HCEC 1CT (cell line): ENCODE results near the gene PIP5KL1.

Experiments
- DNase-seq: peaks from one replicate; pipeline ENCODE4 v3.0.0-alpha.2; 2017

Gene PIP5KL1

DNA sequence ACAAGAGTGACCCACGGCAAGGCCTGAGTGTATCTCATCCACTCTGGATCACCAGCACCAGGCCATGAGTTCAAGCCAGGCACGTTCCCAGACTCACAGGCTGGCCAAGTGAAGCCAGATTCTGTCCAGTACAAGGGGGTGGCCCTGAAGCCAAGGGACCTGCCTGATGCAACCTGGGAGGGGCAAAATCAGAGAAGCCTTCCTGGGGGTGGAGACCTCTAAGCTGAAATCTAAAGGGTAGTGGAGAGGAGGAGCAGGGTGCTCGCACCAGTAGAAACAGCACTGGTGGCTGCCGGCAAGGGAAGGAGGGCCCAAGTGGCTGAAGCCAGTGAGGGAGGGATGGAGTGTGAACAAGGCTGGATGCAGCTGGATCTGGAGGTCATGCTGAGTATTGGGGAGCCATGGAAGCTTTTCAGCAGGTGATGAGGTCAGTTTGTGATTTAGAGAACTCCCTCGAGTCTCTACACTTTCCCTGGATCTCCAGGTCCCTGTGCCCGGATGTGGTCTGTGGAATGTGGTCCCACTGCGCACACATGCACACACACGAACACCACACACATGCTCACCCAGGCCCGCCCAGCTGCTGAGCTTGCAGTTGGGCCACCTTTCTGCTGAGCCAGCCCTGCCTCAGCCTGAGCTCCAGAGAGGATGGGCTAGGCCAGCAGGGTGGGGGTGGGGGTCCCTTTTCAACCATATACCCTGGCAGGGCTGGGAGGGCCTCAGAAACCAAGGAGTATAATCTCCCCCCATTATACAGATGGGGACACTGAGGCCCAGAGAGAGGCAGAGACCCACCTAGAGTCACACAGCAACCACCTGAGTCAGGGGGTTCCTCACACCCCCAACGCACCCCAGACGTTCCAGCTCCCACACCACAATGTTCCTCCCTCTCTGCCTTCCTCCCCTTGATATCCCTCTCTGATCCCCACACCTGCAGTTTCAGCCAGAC is 1.6 kb downstream of the PIP5KL1 start:
- no peak for DNase-seq

DNA sequence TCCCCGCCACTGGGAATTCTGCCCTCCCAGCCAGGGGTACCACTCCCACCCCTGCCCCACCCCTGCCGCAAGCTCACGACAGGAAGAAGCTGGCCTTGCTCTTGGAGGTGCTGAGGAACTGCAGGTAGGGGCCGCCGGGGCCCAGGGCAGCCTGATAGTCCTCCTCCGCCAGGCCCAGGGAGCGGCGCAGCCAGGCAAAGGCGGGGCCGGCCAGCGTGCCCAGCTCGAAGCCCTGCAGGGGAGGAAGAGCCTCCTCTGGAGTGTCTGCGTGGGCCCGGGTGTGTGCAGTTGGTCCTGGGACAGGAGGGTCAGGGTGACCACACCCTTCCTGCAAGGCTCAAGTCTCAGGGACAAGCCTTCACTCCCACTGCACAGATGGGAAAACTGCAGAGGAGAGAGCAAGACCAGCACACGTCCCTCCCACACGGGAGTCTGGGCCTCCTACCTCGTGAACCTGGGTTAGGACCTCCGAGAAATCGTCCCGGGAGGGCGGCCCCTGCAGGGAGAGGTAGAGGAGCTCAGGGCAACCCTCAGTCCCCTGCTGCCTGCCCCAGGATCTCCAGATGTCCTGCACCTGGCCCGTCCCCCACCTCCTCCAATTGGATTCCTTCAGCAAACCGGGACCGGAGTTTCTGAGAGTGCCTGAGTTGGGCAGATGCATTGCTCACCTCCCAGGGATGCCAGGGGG is 2.4 kb downstream of the PIP5KL1 start:
- no peak for DNase-seq

GRCh38 chr9:127927201-127927987 is 3.2 kb downstream of the PIP5KL1 start:
- DNase-seq = no peak

GRCh38 chr9:127926906-127927200 is 3.7 kb downstream of the PIP5KL1 start:
- DNase-seq = no peak

DNA sequence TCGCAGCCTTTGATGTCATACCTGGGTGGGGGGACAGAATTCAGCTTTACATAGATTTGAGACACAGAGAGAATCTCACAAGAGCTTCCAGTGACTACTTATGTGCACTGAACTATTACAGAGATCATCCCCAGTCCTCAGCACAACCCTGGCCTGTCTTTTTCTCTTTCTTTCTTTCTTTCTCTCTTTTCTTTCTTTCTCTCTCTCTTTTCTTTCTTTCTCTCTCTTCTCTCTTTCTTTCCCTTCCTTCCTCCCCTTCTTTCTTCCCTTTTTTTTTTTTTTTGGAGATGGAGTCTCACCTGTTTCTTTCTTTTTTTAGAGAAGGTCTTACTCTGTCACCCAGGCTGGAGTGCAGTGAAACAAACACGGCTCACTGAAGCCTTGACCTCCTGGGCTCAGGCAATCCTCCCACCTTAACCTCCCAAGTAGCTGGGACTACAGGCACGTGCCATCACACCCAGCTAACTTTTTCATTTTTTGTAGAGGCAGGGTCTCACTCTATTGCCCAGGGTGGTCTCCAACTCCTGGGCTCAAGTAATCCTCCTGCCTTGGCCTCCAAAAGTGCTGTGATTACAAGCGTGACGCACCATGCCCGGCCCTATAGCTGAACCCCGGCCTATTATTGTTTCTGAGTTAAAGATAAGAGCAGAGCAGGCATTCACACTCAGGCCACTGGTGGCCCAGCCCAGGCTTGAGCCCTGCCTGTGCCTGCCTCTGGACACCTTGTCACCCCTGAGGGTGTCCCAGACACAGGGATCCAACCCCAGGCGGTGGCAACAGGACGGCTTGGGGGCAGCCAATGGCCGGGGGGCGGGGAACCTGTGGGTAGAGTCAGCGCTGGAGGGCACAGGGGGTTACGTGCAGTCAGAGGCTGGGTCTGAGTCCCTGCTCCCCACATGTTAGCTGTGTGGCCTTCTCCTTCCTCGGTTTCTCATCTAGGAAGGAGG is 4.3 kb downstream of the PIP5KL1 start:
- no peak for DNase-seq

GRCh38 chr9:127924736-127925444 is 5.7 kb downstream of the PIP5KL1 start:
- no peak for DNase-seq

GRCh38 chr9:127923771-127924170 is 6.8 kb downstream of the PIP5KL1 start:
- DNase-seq = peak; percentile 95

DNA sequence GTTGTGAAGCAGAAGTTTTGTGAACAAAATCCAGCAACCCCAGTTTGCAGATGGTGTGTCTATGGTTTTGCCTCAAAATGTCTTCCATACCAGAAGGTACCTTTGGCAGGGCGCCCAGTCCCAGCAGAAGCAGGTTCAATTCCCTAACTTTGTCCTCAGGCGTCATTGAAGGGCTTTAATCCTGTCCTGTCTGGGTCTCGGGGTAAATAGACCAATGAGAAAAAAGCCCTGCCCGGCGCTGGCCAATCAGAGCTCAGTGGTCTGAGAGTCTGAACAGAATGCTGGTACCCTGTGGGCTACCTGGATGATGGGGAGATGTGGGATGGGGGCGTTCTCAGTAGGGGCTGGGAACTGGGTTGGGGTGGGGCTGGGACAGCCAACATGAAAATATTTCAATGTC is 7.5 kb downstream of the PIP5KL1 start:
- DNase-seq = no peak

- peak; percentile 54 for DNase-seq
These were observed 8.9 kb downstream of the PIP5KL1 start for GRCh38 chr9:127921557-127922120.

- DNase-seq = no peak
These were observed 9.8 kb downstream of the PIP5KL1 start for GRCh38 chr9:127920794-127921193.

- peak; percentile 99 for DNase-seq
These were observed 11.2 kb downstream of the PIP5KL1 start for GRCh38 chr9:127919253-127919815.

DNA sequence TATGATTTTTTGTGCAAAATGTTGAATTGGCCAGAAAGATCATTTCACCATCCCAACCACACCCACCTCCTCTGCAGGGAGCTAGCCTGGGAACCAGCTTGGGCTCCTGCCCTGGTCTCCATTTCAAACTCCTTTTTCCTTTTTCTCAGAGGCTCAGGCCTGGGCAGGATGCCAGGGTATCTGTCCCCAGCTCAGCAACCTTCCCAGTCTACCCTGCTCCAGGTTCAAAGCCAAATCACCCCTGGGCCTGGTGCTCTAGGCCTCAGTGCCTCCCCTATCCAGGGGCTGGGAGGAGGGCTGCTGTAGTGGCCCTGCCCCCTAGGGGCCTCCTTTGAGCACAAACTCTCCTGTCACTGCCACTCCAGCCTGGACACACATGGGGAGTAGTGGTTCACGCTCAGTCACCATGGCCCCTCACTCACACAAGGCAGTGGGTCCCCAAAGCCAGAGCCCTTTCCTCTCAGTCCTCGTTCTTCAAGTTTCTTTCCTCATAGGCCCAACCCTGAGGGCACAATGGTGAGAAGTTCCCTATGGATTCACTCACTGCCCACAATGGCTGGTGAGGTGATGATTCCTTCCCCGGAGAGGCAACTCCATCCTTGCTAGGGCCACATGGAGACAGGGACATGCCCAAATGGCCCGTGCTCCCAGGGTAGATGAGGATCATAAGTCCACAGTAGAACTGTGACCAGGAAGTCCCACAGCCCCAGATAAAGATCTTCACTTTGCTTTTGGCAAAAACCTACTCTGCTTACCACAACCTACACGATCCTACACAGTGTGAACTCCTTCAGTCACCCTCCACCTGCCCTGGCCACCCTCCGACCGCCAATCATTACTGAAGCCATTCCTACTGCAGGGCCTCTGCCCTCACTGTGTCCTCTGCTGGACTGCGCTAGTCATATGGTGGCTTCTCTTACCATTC is 12.1 kb downstream of the PIP5KL1 start:
- DNase-seq = peak; percentile 42

DNA sequence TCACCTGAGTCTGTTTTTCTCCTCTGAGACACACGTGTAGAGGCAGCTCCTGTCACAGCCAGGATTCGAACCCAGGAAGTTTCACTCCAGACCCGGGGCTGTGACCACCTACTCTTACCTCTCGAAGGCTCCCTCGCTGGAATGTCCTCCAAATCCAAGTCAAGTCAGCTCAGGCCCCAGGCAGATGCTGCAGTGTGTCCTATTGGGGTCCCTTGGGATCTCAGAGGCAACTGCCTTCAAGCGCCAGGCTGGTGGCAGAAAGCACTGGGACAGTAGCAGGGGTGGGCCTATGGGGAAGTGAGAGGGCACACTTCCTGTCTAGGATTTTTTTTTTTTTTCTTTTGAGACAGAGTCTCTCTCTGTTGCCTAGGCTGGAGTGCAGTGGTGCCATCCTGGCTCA is 13.0 kb downstream of the PIP5KL1 start:
- DNase-seq = no peak

- DNase-seq = peak; percentile 90
These were observed 13.6 kb downstream of the PIP5KL1 start, which contains the start of gene ST6GALNAC4 for GRCh38 chr9:127916720-127917581. TSS of gene ST6GALNAC4 (minus strand) at chr9:127917041. CDS start at chr9:127916419, 622 bp downstream.

DNA sequence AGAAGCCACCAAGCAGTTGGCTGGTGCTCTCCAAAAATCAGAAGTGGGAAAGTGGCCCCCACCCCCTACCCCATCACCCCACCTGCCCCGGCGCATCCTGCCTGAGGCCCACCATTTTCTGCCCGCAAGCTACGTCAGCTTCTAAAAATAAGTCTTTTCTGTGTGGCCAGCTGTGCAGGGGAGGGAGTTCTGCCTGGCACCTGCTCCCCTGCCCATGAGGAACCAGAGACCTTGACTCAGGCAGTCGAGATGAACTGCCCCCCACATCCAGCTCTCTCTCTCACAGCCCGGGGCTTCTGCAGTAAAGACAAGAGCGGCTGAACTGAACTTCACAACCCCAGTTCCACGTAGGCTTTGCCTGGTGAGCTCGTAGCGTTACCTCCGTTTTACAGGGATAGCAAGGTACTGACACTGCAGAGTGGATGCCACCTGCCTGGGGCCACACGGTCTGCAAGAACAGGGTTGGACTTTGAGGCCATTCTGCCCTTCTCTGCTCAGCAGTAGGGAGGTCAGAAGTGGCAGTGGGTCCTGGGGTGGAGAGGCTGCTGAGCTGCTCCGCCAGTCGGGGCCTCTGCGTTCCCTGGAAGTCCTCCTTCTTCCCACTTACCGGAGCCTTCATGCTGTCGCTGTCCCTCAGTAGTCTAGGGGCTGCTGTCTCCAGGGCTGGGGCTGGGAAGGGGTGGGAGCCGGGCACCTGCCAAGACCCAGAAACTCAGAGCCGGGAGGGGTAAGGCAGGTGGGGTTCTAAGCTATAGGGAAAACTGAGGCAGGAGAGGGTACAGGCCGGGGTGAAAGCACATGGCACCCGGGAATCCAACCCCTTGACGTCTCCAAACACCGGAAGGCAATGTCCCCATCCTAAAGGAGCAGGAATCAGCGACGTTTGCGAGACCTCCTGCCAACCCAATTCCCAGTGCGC is 14.5 kb downstream of the PIP5KL1 start:
- DNase-seq = no peak

DNA sequence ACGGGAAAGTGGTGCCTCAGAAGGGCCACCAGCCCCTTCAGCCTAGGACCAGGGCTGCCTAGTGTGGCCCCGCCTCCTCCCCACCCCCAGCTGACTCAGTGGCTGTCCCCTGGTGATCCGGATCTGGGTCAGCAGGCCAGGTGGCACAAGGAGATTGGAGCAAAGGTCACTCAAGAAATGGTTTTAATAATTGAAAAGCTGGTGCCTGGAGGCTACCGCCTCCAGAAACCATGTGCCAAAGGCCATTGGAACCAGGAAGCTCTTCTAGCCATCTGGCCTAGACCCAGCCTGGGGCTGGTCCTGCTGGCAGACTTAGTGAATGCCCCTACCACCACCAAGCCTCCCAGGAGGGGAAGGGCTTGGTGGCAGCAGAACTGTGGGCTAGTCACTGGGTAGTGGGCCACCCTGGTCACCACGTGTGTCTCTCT is 15.2 kb downstream of the PIP5KL1 start:
- DNase-seq = no peak

DNA sequence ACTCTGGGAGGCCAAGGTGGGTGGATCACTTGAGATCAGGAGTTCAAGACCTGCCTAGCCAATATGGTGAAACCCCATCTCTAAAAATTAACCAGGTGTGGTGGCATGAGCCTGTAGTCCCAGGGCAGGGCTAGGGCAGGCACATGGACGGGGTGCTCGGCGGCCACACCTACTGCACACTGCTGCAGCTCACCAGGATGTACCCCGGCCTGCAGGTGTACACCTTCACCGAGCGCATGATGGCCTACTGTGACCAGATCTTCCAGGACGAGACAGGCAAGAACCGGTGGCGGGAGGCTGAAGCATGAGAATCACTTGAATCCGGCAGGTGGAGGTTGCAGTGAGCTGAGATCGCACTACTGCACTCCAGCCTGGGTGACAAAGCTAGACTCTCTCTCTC is 16.9 kb downstream of the PIP5KL1 start:
- DNase-seq = no peak
